Frontal cortex (tissue), 4 donors: Measurements from ENCODE around the gene KRTAP13-2. TPM values are rescaled to one million over a fixed set of nuclear protein-coding genes. Genes with fewer than 3 reads are reported as not detected.

Source experiments
- DNase-seq, 2 donors: peaks; one replicate each; pipeline ENCODE4 v3.0.0; 2012; ENCODE audit warnings: low spot score in 2 of 2
- FAIRE-seq: peaks from 2 replicates; lab custom pipeline; 2012; peaks lifted over from hg19 to GRCh38; lab: Jason Lieb, UNC
- total RNA-seq: library from RNA; depleted of rRNA; stranded (reverse); fragments of >200 nt; gene quantifications from one replicate; pipeline ENCODE4 v1.2.3, GENCODE V29; 2014
- donor health status: control.
- donor health status: control.
- donor health status: control.

KRTAP13-2 gene
- total RNA-seq, result not detected

- FAIRE-seq, result no peak
- DNase-seq, result no peak
These were observed at the start of gene KRTAP13-2 for GRCh38 chr21:30372139-30372770. KRTAP13-2 (minus strand) TSS chr21:30372271; CDS start chr21:30372213, 58 bp downstream.

GRCh38 chr21:30415993-30416392 lies 43.9 kb upstream of the KRTAP13-2 start:
- FAIRE-seq (no peak), DNase-seq (no peak)

- FAIRE-seq (no peak), DNase-seq (no peak)
These were observed 36.9 kb upstream of the KRTAP13-2 start for GRCh38 chr21:30408782-30409494.

GRCh38 chr21:30395731-30396130 lies 23.7 kb upstream of the KRTAP13-2 start, which contains the start of gene KRTAP13-1:
KRTAP13-1 (plus strand) TSS chr21:30396031; CDS start chr21:30396087, 56 bp downstream.
- no peak for FAIRE-seq
- no peak for DNase-seq

GRCh38 chr21:30391492-30392025 lies 19.5 kb upstream of the KRTAP13-2 start:
- no peak for DNase-seq
- FAIRE-seq, result no peak

- FAIRE-seq (no peak), DNase-seq (no peak)
These were observed 10.1 kb upstream of the KRTAP13-2 start for GRCh38 chr21:30382201-30382600.

- DNase-seq (no peak), FAIRE-seq (no peak)
These were observed 16.2 kb downstream of the KRTAP13-2 start for GRCh38 chr21:30355906-30356305.

GRCh38 chr21:30354308-30355005 lies 17.6 kb downstream of the KRTAP13-2 start:
- FAIRE-seq (no peak), DNase-seq (no peak)

- DNase-seq, result no peak
- FAIRE-seq, result peak; percentile 64
These were observed 20.5 kb downstream of the KRTAP13-2 start for GRCh38 chr21:30351534-30351933.

- DNase-seq, result no peak
- no peak for FAIRE-seq
These were observed 22.5 kb downstream of the KRTAP13-2 start for GRCh38 chr21:30349572-30349971.

GRCh38 chr21:30348506-30348905 lies 23.6 kb downstream of the KRTAP13-2 start, which contains the start of gene KRTAP23-1:
KRTAP23-1 (minus strand) TSS chr21:30348606; CDS start chr21:30348606, 0 bp downstream.
- FAIRE-seq, result no peak
- DNase-seq, result no peak

- FAIRE-seq (no peak), DNase-seq (no peak)
These were observed 27.1 kb downstream of the KRTAP13-2 start for GRCh38 chr21:30345014-30345413.

GRCh38 chr21:30340714-30341573 lies 31.1 kb downstream of the KRTAP13-2 start:
- FAIRE-seq (no peak), DNase-seq (peak in 1 of 2 donors; percentile 8)

GRCh38 chr21:30338717-30339116 lies 33.4 kb downstream of the KRTAP13-2 start:
- DNase-seq, result no peak
- no peak for FAIRE-seq

GRCh38 chr21:30337772-30338171 lies 34.3 kb downstream of the KRTAP13-2 start:
- FAIRE-seq (no peak), DNase-seq (no peak)

- DNase-seq (no peak), FAIRE-seq (no peak)
These were observed 34.8 kb downstream of the KRTAP13-2 start, which contains the start of gene KRTAP27-1 for GRCh38 chr21:30337276-30337744. KRTAP27-1 (minus strand) TSS chr21:30337694; CDS start chr21:30337668, 26 bp downstream.

- DNase-seq (no peak), FAIRE-seq (no peak)
These were observed 35.5 kb downstream of the KRTAP13-2 start for GRCh38 chr21:30336596-30336995.

GRCh38 chr21:30333736-30334135 lies 38.3 kb downstream of the KRTAP13-2 start:
- DNase-seq, result no peak
- no peak for FAIRE-seq

- no peak for FAIRE-seq
- DNase-seq, result no peak
These were observed 39.4 kb downstream of the KRTAP13-2 start for GRCh38 chr21:30332681-30333080.
